NCI-H345 treated with DMSO at 0.1 percent for 48 hours (cell line): Measurements from ENCODE around the gene SERF1A.
"Not testable (repeated sequence)": the region's sequence is repeated elsewhere in the genome, so short reads cannot be mapped to it uniquely, and the experiment has no call there.

Source experiments
- DNase-seq: peaks from one replicate; lab custom pipeline; 2025; ENCODE audit not compliant: unreplicated experiment; lab: John Stamatoyannopoulos, UW

SERF1A gene

DNA sequence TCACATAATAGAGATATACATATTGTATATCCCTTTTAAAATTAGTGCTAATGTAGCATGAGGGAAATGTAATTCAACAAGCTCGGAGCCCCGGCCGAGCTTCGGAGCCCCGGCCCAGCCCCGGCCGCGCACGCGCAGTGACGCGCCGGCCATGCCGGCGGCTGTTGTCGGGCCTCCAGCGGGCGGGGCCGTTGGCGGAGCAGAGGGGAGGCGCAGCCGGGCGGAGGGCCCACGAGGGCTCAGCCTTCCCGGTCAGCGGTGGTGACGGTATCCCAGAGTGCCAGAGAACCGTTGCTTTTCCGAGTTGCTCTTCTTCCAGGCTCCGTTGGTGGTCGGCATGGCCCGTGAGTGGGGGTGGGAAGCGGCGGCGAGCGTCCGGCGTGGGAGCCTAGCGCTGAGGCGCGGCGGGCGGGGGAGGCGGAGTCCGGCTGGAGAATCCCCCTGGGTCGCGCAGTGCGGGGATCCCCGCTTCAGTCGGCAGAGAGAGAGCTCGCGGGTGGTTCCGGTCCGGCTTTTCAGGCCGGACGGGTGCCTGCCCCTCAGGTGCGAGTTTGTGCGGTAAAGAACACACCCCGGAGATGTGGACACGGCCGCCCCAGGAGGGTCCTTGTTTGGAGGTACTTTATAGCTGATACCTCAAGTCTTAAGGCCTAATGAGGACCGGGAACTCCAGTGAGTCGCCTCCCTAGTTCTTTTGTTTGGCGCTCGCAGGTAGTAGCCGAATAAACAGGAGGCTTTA is at the start of gene SERF1A:
Gene SERF1A (plus strand): TSS at position 137 of the 739 bp plus-strand sequence. CDS start 201 bp downstream, at position 338.
- not testable (repeated sequence) for DNase-seq

DNA sequence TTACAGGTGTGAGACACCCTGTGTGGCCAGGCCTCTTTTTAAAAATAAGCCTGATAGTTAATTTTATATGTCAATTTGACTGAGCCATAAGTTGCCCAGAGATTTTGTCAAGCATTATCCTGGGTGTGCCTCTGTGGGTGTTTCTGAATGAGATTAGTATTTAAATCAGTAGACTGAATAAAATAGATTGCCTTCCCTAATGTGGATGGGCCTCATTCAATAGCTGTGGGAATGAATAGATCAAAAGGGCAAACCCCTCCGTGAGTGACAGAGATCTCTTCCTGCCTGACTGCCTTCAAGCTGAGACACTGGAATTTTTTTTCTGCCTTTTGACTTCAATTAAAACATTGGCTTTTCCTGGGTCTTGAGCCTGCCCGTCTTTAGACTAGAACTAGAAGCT is 33.7 kb upstream of the SERF1A start:
- DNase-seq: not testable (repeated sequence)

DNA sequence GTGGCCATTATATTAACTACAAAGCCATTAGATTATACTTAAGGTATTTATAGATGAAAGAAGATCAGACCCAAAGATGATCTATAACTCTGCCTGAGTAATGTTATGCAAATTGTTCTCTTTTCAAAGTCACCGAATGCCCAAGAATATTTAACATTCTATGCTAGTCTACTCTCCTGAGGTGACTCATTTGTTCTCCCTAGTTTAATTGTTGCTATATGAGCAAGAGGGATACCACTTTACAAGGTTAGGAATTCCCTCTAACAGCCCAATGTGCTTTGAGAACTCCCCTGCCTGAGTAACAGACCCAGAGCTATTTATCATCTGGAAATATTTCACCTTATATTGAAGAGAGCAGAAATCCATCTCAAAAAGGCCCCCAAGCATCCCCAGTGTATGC is 29.8 kb upstream of the SERF1A start:
- DNase-seq: not testable (repeated sequence)

DNA sequence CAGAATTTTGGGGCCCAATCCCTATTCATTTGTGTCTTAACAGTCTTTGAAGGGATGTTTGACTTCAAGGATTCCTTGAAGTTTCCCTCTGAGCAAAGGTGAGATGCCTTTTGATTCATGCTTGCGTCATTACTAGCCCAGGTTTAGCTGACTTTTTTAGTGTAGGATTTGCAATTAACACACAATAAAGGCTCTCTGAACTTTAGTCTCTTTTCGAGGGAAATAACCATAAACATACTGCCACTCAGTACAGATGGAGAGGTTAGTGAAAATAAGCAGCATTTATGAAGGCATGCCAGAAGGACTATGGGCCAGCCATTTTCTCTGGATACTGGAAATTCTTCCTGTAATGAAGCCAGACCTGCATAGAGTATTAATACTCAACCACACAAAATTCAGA is 4.4 kb upstream of the SERF1A start:
- DNase-seq: not testable (repeated sequence)

DNA sequence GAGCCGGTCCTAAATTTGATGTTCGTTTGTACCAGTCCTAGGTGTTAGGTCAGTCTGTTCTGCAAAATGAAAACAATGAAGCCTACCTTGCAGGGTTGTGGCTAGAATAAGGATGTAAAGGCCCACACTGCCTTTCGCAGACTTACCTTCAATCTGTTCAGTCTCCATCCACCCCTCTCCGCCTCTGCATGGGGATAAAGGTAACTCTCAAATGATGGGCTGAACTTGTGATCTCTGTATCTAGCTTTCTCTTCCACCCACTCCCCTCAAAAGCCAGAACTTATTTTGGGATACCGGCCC is 753 bp downstream of the SERF1A start:
- DNase-seq: not testable (repeated sequence)

DNA sequence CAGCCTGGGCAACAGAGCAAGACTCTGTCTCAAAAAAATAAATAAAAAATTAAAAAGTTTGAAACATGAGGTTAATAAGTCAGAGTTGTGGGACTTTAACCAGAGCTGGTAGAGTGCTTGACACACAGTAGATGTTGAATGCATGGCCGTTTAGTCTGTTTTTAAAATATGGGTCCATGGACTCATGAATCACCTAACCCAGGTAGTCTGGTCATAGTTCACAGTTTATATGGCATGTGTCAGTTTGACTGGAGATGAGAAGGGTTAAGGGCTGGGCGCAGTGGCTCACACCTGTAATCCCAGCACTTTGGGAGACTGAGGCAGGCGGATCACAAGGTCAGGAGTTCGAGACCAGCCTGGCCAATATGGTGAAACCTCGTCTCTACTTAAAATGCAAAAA is 6.2 kb downstream of the SERF1A start:
- DNase-seq: not testable (repeated sequence)

DNA sequence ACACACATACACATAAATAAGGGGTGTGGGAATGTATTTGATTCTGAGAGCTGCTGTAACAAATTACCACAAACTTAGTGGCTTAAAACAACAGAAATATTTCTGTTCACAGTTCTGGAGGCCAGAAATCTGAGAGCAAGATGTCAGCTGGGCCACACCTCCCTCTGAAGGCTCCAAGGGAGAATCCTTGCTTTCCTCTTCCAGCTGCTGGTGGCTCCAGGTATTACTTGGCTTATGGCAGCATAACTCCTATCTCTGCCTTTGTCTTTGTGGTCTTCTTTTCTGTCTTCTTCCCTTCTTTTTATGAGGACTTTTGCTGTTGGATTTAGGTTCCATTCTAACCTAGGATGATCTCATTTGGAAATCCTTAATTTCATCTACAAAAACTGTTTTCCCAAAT is 16.4 kb downstream of the SERF1A start:
- not testable (repeated sequence) for DNase-seq

DNA sequence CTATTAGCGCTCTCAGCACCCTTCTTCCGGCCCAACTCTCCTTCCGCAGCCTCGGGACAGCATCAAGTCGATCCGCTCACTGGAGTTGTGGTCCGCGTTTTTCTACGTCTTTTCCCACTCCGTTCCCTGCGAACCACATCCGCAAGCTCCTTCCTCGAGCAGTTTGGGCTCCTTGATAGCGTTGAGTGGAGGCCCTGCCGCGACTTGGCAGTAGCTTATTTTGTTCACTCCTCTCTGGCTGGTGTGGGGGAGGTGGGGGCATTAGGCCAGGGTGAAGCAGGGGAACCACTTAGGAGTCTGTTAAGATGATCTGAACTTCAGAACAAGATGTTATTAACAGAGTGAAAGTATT is 24.7 kb downstream of the SERF1A start:
- not testable (repeated sequence) for DNase-seq

DNA sequence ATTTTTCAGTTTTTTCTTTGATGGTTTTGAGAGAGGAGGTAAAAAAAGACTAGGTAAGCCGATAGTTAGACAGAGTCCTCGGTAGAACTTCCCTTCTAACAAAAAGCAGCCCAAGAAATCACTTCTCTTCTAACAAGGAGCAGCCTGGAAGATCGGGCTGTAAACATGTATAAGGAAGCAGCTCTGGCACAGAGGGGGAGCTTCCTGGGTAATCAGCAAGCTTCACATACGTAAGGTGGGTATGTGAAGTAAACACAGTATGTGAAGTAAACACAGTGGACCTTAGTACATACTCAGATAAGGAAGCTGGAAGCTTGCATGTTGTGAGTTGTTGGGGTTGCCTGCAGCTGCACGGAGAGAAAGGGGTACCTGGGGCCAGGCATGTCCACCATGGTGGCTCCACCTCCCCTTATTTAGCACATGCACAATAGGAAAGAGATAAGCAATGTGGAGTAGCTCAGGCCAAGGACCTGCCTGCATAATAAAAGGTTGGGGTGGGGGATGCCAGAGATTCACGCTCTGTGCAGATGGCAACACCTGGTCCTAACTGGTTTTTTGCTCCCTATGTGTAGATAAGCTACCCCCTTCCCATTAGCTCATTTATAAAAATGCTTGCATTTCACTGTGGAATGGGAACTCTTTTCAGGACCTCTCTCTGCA is 31.4 kb downstream of the SERF1A start:
- DNase-seq: not testable (repeated sequence)

DNA sequence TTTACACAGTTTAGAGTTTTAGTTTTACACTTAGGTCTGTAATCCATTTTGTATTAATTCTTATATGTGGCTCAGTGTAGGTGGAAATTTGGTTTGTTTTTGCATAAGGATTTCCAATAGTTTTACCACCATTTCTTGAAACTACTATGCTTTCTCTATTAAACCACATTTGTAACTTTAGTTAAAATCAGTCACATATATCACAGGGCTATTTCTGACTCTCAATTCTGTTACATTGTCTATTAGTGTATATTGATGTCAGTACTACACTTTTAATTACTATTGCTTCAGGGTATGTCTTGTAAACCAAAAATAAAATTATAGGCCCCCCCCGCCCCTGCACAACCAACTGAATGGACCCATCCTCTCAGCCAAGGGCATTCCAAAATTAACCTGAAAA is 32.1 kb downstream of the SERF1A start:
- DNase-seq: not testable (repeated sequence)

DNA sequence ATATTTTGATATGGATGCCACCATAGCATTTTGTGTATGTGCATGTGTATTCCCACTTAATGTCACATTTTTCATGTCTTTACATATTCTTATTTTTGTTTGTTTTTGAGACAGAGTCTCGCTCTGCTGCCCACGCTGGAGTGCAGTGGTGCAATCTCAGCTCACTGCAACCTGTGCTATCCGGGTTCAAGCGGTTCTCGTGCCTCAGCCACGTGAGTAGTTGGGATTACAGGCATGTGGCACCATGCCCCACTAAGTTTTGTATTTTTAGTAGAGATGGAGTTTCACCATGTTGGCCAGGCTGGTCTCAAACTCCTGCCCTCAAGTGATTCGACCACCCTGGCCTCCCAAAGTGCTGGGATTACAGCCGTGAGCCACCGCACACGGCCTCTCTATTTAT is 52.6 kb downstream of the SERF1A start:
- DNase-seq: not testable (repeated sequence)
